Smooth muscle cell of the brain vasculature (primary cell): ENCODE data around the gene FBXW4.

Experiments used
- DNase-seq: peaks from one replicate; pipeline ENCODE4 v3.0.0-alpha.2; 2012; ENCODE audit warnings: low read depth, low spot score

The FBXW4 gene

DNA sequence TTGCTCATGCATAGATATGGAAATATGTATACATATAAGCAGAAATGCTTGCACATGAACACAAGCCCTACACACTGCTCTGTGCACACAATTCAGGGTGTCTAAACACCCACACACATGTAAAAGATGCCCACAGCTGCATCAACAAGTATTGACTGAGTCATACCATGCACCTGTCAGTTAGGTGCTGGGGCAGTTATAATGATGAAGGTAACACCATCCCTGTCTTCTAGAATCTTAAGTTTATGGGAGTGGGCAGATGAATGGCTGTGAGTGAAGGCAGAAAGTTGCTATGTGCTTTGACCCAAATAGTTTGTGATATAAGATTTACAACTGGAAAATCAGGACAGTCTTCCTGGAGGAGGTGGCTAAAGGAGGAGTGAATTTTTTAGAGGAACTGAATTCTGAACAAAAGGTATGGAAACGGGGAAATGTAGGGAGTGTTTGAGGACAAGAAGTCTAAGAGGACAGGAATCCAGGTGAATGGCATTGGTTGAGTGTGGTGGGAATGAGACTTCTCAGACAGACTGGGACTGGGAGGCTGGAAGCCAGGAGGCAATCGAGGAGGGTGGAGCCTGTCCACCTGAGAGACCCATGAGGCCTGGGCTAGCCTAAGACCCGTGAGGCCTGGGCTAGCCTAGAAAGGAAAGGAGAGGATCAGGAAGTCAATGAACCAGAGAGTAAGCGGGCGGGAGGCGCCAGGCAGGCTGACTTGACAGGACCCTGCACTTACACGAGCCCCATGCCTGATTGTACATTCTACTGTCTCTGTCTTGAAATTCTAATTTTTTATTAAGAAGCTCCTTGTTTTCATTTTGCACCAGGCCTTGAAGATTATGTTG, 127.6 kb downstream of the FBXW4 start:
- no peak for DNase-seq

DNA sequence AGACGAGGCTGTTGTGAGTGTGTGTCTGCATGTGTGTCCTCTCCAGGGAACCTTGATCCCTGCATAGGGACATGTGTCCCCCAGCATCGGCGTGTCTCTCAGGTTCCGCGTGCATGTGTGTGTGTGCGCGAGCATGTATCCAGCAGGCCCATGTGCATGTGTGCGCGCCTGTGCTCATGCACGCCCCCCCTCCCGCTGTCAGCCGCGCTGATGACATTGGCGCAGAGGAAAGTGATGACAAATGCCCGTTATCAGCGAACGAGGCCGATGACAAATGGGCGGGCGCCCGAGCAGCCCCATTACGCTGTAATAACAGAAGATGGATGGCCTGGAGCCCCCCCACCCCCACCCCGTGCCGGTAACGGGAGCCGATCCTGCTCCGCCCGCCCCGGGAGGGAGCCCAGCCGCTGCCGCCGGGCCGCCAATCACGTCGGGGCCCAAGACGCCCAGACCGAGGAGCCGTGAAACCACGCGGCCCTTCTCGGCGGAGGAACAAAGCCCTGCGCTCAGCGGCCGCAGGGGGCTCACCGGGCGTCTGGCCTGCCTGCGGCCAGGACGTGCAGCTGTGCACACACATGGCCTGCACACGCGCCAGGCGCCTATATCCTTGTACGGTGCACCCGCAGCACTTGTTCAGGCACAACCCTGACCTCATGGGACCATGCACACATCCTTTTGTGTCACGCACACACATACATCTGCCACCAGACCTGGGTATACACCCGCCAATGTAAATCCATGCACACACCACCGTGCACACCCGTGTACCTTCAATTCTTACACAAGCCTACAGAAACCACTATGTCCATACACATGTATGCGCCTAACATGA, 128.4 kb downstream of the FBXW4 start:
- no peak for DNase-seq

DNA sequence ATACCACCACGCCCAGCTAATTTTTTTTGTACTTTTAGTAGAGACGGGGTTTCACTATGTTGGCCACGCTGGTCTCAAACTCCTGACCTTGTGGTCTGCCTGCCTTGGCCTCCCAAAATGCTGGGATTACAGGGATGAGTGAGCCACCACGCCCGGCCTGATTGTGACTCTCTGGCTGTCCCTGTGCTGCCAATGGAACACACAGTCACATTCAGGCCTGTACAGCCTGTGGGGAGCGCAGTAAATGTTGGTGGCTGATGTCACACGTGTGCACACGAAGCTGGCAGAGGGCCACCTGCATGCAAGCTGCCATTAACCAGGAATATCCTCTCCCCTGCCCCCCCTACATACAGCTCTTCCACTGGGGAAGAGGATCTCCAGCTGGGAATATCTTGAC, 129.0 kb downstream of the FBXW4 start:
- no peak for DNase-seq

DNA sequence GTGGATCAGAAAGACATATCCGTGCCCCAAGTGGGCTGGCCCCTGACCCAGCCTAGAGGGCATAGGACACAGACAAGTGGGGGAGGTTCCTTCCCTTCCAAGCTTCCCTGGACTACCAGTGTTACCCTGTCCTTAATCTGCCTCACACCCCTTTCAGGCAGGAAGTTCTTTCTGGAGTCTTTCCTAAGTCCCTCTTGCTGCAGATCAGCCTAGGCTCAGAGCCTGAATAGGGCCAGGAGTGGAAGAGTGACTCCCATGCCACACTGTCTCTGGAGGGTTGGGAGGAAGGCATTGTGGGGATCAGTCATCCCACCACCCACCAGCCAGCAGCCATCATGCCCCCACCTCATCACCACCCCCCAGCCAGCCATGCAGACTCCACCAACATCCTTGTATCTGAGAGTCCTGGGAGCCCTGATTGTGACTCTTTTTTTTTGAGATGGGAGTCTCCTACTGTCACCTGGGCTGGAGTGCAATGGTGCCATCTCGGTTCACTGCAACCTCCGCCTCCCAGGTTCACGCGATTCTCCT, 129.5 kb downstream of the FBXW4 start:
- DNase-seq = no peak

DNA sequence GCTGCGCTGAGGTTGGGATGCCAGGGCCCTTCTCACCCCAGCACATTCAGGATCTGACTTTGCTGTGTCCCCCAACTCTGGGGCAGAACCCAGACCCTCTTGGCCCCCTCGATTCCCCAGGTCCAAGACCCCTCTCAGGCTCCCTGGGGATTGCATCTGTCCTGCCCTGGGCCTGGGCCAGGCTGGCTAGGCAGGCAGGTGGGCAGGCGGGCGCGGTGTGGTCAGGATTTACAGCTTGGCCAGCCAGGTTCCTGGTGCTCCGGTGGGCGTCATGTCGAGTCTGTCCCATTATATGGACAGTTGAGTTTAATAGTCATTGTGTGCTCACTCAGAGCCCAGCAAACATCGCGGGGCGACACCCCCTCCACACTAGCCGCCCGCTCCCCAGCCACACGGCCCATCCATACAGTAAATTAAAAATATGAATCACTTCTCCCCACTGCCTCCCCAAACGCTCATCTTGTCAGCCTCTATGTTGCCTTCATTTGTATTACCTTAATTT, 130.4 kb downstream of the FBXW4 start:
- no peak for DNase-seq

DNA sequence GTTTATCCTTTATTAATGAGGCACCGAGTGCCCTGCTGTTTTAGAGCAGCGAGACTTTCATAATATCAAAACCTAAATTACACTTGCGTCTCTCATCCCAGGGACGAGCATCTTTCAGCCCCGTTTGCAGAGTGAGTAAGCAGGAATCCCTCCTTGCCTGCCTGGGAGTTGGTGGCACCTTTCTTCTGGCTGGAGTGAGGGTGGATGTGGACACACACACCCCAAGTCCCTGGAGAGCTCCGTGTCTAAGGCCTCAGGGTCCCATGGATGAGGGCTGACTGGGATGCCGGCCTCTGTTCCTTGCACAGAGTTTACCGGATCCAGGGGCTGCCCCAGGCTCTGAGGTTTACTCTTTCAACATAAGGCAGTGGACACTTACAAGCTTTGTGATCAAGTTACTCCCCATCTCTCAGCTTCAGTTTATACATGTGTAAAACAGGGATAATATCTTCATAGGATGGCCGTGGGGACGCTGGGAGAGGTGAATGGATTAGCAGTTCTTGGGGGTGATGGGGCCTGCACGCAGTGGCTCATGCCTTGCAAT, 131.4 kb downstream of the FBXW4 start:
- DNase-seq = no peak

DNA sequence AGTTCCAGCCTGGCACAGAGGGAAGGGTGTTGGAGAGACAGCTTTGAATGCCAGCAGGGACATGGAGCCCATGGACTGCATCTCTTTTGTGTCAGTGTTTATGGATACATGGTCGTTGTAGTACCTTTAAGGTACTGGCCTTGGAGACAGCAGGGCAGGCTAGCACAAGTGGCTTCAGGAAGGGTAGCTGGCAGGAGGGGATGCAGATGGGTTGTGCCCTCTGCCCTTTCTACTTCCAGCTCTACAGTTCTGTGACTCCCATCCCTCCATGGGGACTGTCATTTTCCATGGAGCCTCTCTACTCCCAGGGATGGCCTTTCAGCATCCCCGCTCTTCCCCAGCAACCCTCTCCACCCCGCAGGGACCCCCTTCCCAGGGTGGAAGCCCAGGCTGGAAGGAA, 132.0 kb downstream of the FBXW4 start:
- DNase-seq = no peak

DNA sequence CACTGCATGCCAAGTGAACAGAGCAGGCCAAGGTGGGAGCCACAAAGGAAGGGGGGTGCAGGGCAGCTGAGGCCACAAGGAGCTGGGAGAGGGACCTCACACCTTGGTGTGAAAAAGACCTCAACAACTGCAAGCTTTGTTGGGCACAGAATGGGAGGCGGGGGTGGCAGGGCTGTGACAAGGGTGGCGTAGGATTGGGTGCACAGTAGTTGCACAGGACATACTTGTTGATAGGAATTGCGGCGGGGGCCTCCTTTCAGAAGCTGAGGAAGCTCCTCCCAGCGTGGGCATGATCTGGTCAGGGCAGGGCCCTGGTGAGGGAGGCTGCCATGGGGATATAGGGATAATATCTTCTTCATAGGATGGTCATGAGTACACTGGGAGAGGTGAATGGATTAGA, 132.7 kb downstream of the FBXW4 start:
- DNase-seq = no peak

DNA sequence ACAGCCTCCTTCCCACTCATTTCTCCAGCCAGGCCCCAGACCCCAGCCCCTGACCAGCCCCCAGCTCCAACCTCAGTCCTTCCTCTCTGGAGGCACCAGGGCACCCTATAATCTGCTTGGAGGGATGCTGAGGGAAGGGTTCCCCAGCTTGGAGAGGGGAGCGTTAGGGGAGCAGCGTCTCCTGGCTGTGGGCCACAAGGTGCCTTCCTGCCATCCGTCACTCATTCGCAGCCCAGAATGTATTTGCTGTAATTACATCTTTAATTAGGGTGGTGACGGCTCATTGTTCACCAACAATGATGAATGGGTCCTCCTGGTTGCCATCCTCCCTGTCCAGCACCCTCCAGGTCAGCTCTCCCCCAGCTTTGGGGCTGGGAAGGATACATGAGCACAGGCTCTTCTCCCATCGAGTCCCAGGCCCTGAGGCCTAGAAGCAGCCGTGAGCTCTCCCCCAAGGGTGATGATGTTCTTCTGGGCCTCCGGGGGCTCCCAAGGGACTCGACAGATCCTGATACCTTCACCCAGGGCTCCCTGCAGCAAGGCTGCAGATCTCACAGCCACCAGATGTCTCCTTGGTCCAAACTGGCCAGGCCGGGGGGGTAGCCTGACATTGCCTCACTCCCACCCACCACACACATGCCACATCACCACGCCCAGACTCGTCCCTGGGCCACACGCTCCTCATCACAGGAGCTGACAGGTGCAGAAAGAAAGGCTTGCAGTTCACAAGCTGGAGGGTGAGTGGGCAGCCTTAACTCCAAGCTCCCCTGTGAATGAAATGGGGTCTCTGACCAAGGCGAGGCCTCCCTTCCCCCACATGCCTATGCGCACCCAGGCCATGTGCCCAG, 133.7 kb downstream of the FBXW4 start:
- no peak for DNase-seq
